ENCODE results near the gene KIRREL3.

KIRREL3 gene

GRCh38 chr11:126607776-126608541 is 392.6 kb downstream of the KIRREL3 start:
- H3K27me3 ChIP-seq (ENCODE audit: low read depth), result peaks cover 24% of the 10 kb centered on the region
- no peaks in the 10 kb centered on the region for H3K36me3 ChIP-seq (replicated peaks)
- no peak overlapping the region for H3K4me3 ChIP-seq
- DNase-seq (ENCODE audit: low spot score in 2 of 2), result no peak
- H3K9me3 ChIP-seq, result no peaks in the 10 kb centered on the region
- no peaks in the 10 kb centered on the region for H3K4me1 ChIP-seq
- in situ Hi-C loops (cut with MboI; ENCODE audit: low sequenced_read_pairs), result loop anchor here (10.0 kb wide), 1 partner anchor 377 kb away; no protein-coding TSS in a partner anchor

- DNase-seq (ENCODE audit: low spot score in 2 of 2), result peak; percentile 31 to 63
- H3K4me1 ChIP-seq, result no peaks in the 10 kb centered on the region
- no peak overlapping the region for H3K4me3 ChIP-seq
- in situ Hi-C loops (cut with MboI; ENCODE audit: low sequenced_read_pairs), result loop anchor here (10.0 kb wide), 1 partner anchor 377 kb away; no protein-coding TSS in a partner anchor
- H3K9me3 ChIP-seq, result no peaks in the 10 kb centered on the region
- peaks cover 24% of the 10 kb centered on the region for H3K27me3 ChIP-seq (ENCODE audit: low read depth)
- H3K36me3 ChIP-seq (replicated peaks), result no peaks in the 10 kb centered on the region
These were observed 393.2 kb downstream of the KIRREL3 start for GRCh38 chr11:126607374-126607773.

GRCh38 chr11:126606484-126606883 is 394.1 kb downstream of the KIRREL3 start:
- Histone ChIP-seq H3K27me3 (ENCODE audit: low read depth) (peaks cover 24% of the 10 kb centered on the region), H3K36me3 (replicated peaks) (no peaks in the 10 kb centered on the region), H3K9me3 (no peaks in the 10 kb centered on the region), H3K4me3 (no peak overlapping the region), H3K4me1 (no peaks in the 10 kb centered on the region)
- no peak for DNase-seq (ENCODE audit: low spot score in 2 of 2)
- in situ Hi-C loops (cut with MboI; ENCODE audit: low sequenced_read_pairs), result loop anchor here (10.0 kb wide), 1 partner anchor 378 kb away; no protein-coding TSS in a partner anchor

- Histone ChIP-seq H3K4me1 (no peaks in the 10 kb centered on the region), H3K36me3 (replicated peaks) (no peaks in the 10 kb centered on the region), H3K27me3 (ENCODE audit: low read depth) (peaks cover 26% of the 10 kb centered on the region), H3K9me3 (no peaks in the 10 kb centered on the region), H3K4me3 (no peak overlapping the region)
- in situ Hi-C loops (cut with MboI; ENCODE audit: low sequenced_read_pairs), result loop anchor here (10.0 kb wide), 1 partner anchor 380 kb away; no protein-coding TSS in a partner anchor
- no peak for DNase-seq (ENCODE audit: low spot score in 2 of 2)
These were observed 396.1 kb downstream of the KIRREL3 start for GRCh38 chr11:126604461-126604860.

GRCh38 chr11:126603486-126603885 is 397.1 kb downstream of the KIRREL3 start:
- no peak for DNase-seq (ENCODE audit: low spot score in 2 of 2)
- Histone ChIP-seq H3K9me3 (no peaks in the 10 kb centered on the region), H3K4me3 (no peak overlapping the region), H3K27me3 (ENCODE audit: low read depth) (peaks cover 22% of the 10 kb centered on the region), H3K4me1 (no peaks in the 10 kb centered on the region), H3K36me3 (replicated peaks) (no peaks in the 10 kb centered on the region)
- in situ Hi-C loops (cut with MboI; ENCODE audit: low sequenced_read_pairs), result loop anchor here (10.0 kb wide), 1 partner anchor 381 kb away; no protein-coding TSS in a partner anchor

- in situ Hi-C loops (cut with MboI; ENCODE audit: low sequenced_read_pairs), result loop anchor here (10.0 kb wide), 1 partner anchor 382 kb away; no protein-coding TSS in a partner anchor
- DNase-seq (ENCODE audit: low spot score in 2 of 2), result no peak
- no peaks in the 10 kb centered on the region for H3K36me3 ChIP-seq (replicated peaks)
- H3K4me3 ChIP-seq, result no peak overlapping the region
- peaks cover 22% of the 10 kb centered on the region for H3K27me3 ChIP-seq (ENCODE audit: low read depth)
- H3K9me3 ChIP-seq, result no peaks in the 10 kb centered on the region; the same call in 1 of the 2 replicates
- H3K4me1 ChIP-seq, result no peaks in the 10 kb centered on the region
These were observed 397.6 kb downstream of the KIRREL3 start for GRCh38 chr11:126602993-126603392.

GRCh38 chr11:126602349-126602940 is 398.1 kb downstream of the KIRREL3 start:
- in situ Hi-C loops (cut with MboI; ENCODE audit: low sequenced_read_pairs), result loop anchor here (10.0 kb wide), 1 partner anchor 382 kb away; no protein-coding TSS in a partner anchor

GRCh38 chr11:126601550-126602215 is 398.9 kb downstream of the KIRREL3 start:
- DNase-seq (ENCODE audit: low spot score in 2 of 2), result no peak
- in situ Hi-C loops (cut with MboI; ENCODE audit: low sequenced_read_pairs), result loop anchor here (10.0 kb wide), 1 partner anchor 383 kb away; no protein-coding TSS in a partner anchor
- H3K27me3 ChIP-seq (ENCODE audit: low read depth), result peaks cover 23% of the 10 kb centered on the region
- no peaks in the 10 kb centered on the region; the same call in 1 of the 2 replicates for H3K9me3 ChIP-seq
- H3K36me3 ChIP-seq (replicated peaks), result no peaks in the 10 kb centered on the region
- no peak overlapping the region for H3K4me3 ChIP-seq
- H3K4me1 ChIP-seq, result no peaks in the 10 kb centered on the region

More at GRCh38 chr11:126602349-126602940, 398.1 kb downstream of the KIRREL3 start:
- Histone ChIP-seq H3K27me3 (ENCODE audit: low read depth) (peaks cover 22% of the 10 kb centered on the region), H3K9me3 (no peaks in the 10 kb centered on the region; the same call in 1 of the 2 replicates), H3K4me3 (no peak overlapping the region), H3K36me3 (replicated peaks) (no peaks in the 10 kb centered on the region), H3K4me1 (no peaks in the 10 kb centered on the region)
- no peak for DNase-seq (ENCODE audit: low spot score in 2 of 2)

GRCh38 chr11:126601136-126601535 is 399.4 kb downstream of the KIRREL3 start:
- no peak for DNase-seq (ENCODE audit: low spot score in 2 of 2)
- in situ Hi-C loops (cut with MboI; ENCODE audit: low sequenced_read_pairs), result loop anchor here (10.0 kb wide), 1 partner anchor 384 kb away; no protein-coding TSS in a partner anchor
- no peak overlapping the region for H3K4me3 ChIP-seq
- no peaks in the 10 kb centered on the region for H3K36me3 ChIP-seq (replicated peaks)
- H3K27me3 ChIP-seq (ENCODE audit: low read depth), result peaks cover 19% of the 10 kb centered on the region
- no peaks in the 10 kb centered on the region; the same call in 1 of the 2 replicates for H3K9me3 ChIP-seq
- no peaks in the 10 kb centered on the region for H3K4me1 ChIP-seq

- in situ Hi-C loops (cut with MboI; ENCODE audit: low sequenced_read_pairs), result no loop called here
- Histone ChIP-seq H3K27me3 (ENCODE audit: low read depth) (peaks cover 11% of the 10 kb centered on the region), H3K4me3 (no peak overlapping the region), H3K36me3 (replicated peaks) (no peaks in the 10 kb centered on the region), H3K9me3 (no peaks in the 10 kb centered on the region; the same call in 1 of the 2 replicates), H3K4me1 (no peaks in the 10 kb centered on the region)
- DNase-seq (ENCODE audit: low spot score in 2 of 2), result no peak
These were observed 401.2 kb downstream of the KIRREL3 start for GRCh38 chr11:126599217-126599897.

GRCh38 chr11:126598344-126599216 is 402.0 kb downstream of the KIRREL3 start:
- Histone ChIP-seq H3K36me3 (replicated peaks) (no peaks in the 10 kb centered on the region), H3K9me3 (no peaks in the 10 kb centered on the region; the same call in 1 of the 2 replicates), H3K27me3 (ENCODE audit: low read depth) (peaks cover 11% of the 10 kb centered on the region), H3K4me1 (no peaks in the 10 kb centered on the region), H3K4me3 (no peak overlapping the region)
- DNase-seq (ENCODE audit: low spot score in 2 of 2), result no peak
- in situ Hi-C loops (cut with MboI; ENCODE audit: low sequenced_read_pairs), result no loop called here

- in situ Hi-C loops (cut with MboI; ENCODE audit: low sequenced_read_pairs), result no loop called here
- Histone ChIP-seq H3K4me3 (no peak overlapping the region), H3K27me3 (ENCODE audit: low read depth) (peaks cover 11% of the 10 kb centered on the region), H3K4me1 (peaks cover 6% of the 10 kb centered on the region; the same call in 1 of the 2 replicates), H3K36me3 (replicated peaks) (no peaks in the 10 kb centered on the region), H3K9me3 (no peaks in the 10 kb centered on the region; the same call in 1 of the 2 replicates)
- no peak for DNase-seq (ENCODE audit: low spot score in 2 of 2)
These were observed 403.5 kb downstream of the KIRREL3 start for GRCh38 chr11:126597041-126597440.

Data from HAP-1 (cell line).